ENCODE data around the gene ROR2.

The ROR2 gene

DNA sequence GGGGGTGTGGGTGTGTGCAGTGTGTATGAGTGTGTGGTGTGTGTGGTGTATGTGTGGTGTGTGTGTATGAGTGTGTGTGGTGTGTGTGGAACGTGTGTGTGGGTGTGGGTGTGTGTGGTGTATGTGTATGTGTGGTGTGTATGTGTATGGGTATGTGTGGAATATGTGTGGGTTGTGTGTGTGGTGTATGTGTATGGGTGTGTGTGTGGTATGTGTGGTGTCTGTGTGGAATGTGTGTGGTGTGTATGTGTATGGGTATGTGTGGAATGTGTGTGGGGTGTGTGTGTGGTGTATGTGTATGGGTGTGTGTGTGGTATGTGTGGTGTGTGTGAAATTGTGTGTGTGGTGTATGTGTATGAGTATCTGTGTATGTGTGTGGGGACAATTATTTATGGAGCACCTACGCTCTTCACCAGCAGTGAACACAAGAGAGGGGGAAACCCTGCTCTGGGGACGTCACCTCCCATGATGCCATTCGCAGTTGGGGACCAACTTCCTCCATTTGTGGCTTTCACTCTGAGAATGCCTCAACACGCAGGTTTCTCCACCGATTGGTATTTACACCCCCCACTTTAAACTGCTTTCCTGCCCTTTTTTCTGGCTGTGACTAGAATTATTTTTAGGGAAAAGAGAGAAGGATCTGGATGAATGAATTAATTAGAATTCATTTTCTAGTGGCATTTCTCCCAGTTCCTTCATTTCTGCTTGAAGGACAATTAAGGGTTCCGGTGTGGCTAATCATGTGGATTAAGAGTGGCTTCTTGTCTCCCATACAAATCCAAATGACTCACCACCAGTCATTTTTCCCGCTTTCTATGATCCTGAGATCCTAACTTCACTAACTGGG lies 238.1 kb downstream of the ROR2 start:
- Histone ChIP-seq H3K4me3 (ENCODE audit: low read length) (no peak overlapping the region), H3K9ac (ENCODE audit: low read length) (no peak overlapping the region), H3K27ac (ENCODE audit: low read length) (no peak overlapping the region), H3K9me3 (ENCODE audit: control insufficient read depth, low read depth, low read length) (peaks cover 4% of the 10 kb centered on the region), H3K4me1 (ENCODE audit: control insufficient read depth, low read depth, low read length) (no peaks in the 10 kb centered on the region), H3K36me3 (ENCODE audit: control insufficient read depth, low read depth, low read length) (no peaks in the 10 kb centered on the region), H3K27me3 (ENCODE audit: control insufficient read depth, insufficient read depth, low read length) (no peaks in the 10 kb centered on the region)

DNA sequence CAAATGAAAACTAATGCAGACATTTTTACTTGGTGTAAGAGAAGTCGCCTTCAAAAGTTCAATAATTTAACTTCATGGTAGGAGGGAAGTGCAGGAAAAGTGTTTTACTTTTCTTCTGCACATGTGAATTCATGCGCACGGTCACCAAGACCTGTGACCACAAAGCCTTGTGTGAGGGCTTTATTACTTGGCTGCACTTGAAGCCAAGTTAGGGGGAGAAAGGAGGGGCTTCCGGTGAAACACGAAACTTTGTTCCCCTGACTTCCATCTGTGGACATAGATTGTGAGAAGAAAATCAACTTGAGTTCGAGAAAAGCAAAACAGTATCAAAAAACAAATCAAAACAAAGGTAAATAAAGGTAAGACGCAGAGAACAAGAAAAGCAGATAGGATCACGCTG lies 239.9 kb downstream of the ROR2 start:
- no peak overlapping the region for H3K9ac ChIP-seq (ENCODE audit: low read length)
- no peaks in the 10 kb centered on the region for H3K9me3 ChIP-seq (ENCODE audit: control insufficient read depth, low read depth, low read length)
- no peak overlapping the region for H3K4me3 ChIP-seq (ENCODE audit: low read length)
- H3K27ac ChIP-seq (ENCODE audit: low read length): no peak overlapping the region
- no peaks in the 10 kb centered on the region for H3K36me3 ChIP-seq (ENCODE audit: control insufficient read depth, low read depth, low read length)
- H3K27me3 ChIP-seq (ENCODE audit: control insufficient read depth, insufficient read depth, low read length): no peaks in the 10 kb centered on the region
- H3K4me1 ChIP-seq (ENCODE audit: control insufficient read depth, low read depth, low read length): no peaks in the 10 kb centered on the region

DNA sequence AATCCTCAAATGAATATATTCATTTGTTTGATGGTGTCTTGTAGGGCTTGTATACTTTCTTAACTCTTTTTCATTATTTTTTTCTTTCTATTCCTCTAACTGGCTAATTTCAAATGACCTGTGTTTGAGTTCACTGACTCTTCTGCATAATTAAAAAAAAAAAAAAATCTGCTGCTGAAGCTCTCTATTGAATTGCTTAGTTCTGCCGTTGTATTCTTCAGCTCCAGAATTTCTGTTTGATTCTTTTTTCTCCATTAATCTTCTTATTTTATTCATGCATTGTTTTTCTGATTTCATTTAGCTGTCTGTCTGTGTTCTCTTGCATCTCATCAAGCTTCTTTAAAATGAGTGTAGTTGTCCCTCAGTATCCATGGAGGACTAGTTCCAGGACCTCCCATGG lies 244.6 kb downstream of the ROR2 start:
- H3K9me3 ChIP-seq (ENCODE audit: control insufficient read depth, low read depth, low read length): no peaks in the 10 kb centered on the region
- H3K27me3 ChIP-seq (ENCODE audit: control insufficient read depth, insufficient read depth, low read length): no peaks in the 10 kb centered on the region
- H3K36me3 ChIP-seq (ENCODE audit: control insufficient read depth, low read depth, low read length): no peaks in the 10 kb centered on the region

DNA sequence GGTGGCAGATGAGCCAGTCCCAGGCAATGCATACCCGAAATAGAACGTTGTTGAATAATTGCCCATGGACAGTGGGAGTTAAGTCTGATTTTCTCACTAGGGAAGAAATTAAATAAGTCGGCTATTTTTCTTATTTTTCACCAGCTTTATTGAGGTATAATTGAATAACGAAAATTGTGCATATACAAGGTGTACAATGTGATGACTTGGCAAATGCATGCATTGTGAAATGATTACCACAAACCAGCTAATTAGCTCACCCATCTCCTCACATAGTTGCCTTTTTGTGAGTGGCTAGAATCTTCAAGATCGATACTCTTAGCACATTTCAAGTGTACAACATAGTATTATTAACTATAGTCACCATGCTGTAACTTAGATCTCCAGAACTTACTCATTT lies 249.6 kb downstream of the ROR2 start:
- Histone ChIP-seq H3K36me3 (ENCODE audit: control insufficient read depth, low read depth, low read length) (no peaks in the 10 kb centered on the region), H3K9me3 (ENCODE audit: control insufficient read depth, low read depth, low read length) (no peaks in the 10 kb centered on the region), H3K9ac (ENCODE audit: low read length) (no peak overlapping the region), H3K4me3 (ENCODE audit: low read length) (no peak overlapping the region), H3K4me1 (ENCODE audit: control insufficient read depth, low read depth, low read length) (no peaks in the 10 kb centered on the region), H3K27ac (ENCODE audit: low read length) (no peak overlapping the region), H3K27me3 (ENCODE audit: control insufficient read depth, insufficient read depth, low read length) (no peaks in the 10 kb centered on the region)

More for the DNA sequence above, 244.6 kb downstream of the ROR2 start:
- Histone ChIP-seq H3K27ac (ENCODE audit: low read length) (no peak overlapping the region), H3K9ac (ENCODE audit: low read length) (no peak overlapping the region), H3K4me3 (ENCODE audit: low read length) (no peak overlapping the region), H3K4me1 (ENCODE audit: control insufficient read depth, low read depth, low read length) (no peaks in the 10 kb centered on the region)

DNA sequence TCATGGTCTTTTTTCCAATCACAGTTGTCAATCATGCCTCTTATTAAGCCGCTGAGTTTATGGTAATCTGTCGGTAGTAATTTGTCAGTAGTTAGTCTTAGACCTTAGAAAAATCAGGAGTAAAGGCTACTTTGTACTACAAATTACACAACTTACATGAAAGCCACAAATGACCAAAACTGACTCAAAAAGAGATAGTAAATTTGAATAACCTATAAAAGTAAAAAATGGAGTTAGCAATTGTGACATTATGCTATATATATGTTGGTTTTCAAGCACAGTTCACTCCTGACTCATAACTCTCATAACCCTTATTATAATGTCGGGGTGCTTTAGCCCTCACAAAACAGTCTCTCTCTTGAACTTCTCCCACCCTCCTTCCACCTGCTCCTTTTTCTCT lies 251.8 kb downstream of the ROR2 start:
- no peaks in the 10 kb centered on the region for H3K27me3 ChIP-seq (ENCODE audit: control insufficient read depth, insufficient read depth, low read length)
- no peaks in the 10 kb centered on the region for H3K9me3 ChIP-seq (ENCODE audit: control insufficient read depth, low read depth, low read length)

DNA sequence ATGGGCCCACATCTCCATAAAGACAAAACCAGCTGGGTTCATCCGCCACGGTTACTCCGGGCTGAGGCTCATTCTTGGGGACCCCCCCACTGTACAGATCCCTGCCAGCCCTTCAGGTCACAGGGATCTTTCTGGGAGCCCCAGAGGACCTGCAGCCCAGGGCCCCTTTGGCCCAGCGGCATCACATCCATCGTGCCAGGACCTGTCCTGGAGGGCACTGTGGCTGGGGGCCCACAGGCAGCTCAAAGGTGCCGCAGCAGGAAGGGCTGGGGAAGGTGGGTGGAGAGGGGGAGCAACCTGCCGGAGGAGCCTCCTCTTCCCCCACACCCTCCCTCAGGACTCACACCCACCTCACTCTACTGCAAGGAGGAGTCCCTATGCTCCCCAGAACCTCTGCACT lies 252.8 kb downstream of the ROR2 start:
- no peaks in the 10 kb centered on the region for H3K36me3 ChIP-seq (ENCODE audit: control insufficient read depth, low read depth, low read length)
- no peaks in the 10 kb centered on the region for H3K27me3 ChIP-seq (ENCODE audit: control insufficient read depth, insufficient read depth, low read length)

More for the DNA sequence above, 251.8 kb downstream of the ROR2 start:
- no peaks in the 10 kb centered on the region for H3K36me3 ChIP-seq (ENCODE audit: control insufficient read depth, low read depth, low read length)
- no peak overlapping the region for H3K9ac ChIP-seq (ENCODE audit: low read length)
- H3K4me1 ChIP-seq (ENCODE audit: control insufficient read depth, low read depth, low read length): peaks cover 13% of the 10 kb centered on the region
- no peak overlapping the region for H3K4me3 ChIP-seq (ENCODE audit: low read length)
- no peak overlapping the region for H3K27ac ChIP-seq (ENCODE audit: low read length)

DNA sequence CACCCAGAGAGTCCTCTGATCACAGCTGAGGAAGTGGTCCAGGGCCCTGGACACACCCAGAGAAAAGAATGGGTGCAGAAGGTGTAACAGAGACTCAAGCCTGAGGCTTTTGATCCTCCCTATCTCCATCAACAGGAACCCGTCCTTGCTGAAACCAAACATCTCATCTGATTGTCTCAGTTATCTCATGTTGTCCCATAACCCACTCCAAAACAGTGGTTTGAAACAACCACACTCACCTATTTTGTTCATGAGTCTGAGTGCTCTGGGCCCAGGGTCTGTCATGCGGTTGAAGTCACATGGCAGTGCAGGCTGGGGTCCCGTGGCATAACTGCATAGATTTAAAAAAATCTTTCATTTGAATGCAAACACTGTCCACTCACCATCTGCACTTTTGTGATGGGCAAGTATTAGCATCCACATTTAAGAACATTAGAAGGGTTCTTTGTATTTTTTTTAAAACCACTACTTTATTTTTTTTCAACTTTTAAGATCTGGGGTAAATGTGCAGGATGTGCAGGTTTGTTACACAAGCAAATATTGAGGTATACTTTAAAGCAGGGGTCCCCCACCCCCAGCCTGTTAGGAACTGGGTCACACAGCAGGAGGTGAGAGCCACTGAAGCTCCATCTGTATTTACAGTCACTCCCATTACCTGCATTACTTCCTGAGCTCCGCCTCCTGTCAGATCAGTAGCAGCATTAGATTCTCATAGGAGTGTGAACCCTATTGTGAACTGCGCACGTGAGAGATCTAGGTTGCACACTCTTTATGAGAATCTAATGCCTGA lies 255.8 kb downstream of the ROR2 start:
- no peak overlapping the region for H3K9ac ChIP-seq (ENCODE audit: low read length)
- no peaks in the 10 kb centered on the region for H3K36me3 ChIP-seq (ENCODE audit: control insufficient read depth, low read depth, low read length)
- no peaks in the 10 kb centered on the region for H3K9me3 ChIP-seq (ENCODE audit: control insufficient read depth, low read depth, low read length)
- H3K27me3 ChIP-seq (ENCODE audit: control insufficient read depth, insufficient read depth, low read length): no peaks in the 10 kb centered on the region
- peaks cover 17% of the 10 kb centered on the region for H3K4me1 ChIP-seq (ENCODE audit: control insufficient read depth, low read depth, low read length)
- no peak overlapping the region for H3K4me3 ChIP-seq (ENCODE audit: low read length)
- H3K27ac ChIP-seq (ENCODE audit: low read length): no peak overlapping the region

More for the DNA sequence above, 252.8 kb downstream of the ROR2 start:
- Histone ChIP-seq H3K9ac (ENCODE audit: low read length) (no peak overlapping the region), H3K9me3 (ENCODE audit: control insufficient read depth, low read depth, low read length) (no peaks in the 10 kb centered on the region), H3K4me3 (ENCODE audit: low read length) (no peak overlapping the region), H3K27ac (ENCODE audit: low read length) (no peak overlapping the region), H3K4me1 (ENCODE audit: control insufficient read depth, low read depth, low read length) (peaks cover 17% of the 10 kb centered on the region)

DNA sequence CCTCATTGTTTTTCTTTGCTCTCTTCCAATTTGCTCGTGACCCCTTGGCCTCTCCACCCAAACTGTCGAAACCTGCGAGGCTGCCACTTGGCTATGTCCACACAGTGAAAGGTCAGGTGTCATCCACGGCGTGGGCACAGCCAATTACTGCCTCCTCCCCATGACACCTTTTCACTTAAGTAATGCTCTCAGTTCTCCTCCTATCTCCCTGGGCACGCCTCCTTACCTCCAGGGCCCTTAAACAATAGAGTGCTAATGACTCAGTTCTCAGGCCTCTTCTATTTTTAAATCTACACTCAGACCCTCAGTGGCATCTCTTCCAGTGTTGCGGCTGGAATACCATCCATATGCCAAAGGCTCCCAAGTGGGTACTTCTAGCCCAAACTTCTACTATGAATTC lies 256.8 kb downstream of the ROR2 start:
- Histone ChIP-seq H3K27ac (ENCODE audit: low read length) (no peak overlapping the region), H3K9ac (ENCODE audit: low read length) (no peak overlapping the region), H3K9me3 (ENCODE audit: control insufficient read depth, low read depth, low read length) (no peaks in the 10 kb centered on the region), H3K4me1 (ENCODE audit: control insufficient read depth, low read depth, low read length) (peaks cover 17% of the 10 kb centered on the region), H3K4me3 (ENCODE audit: low read length) (no peak overlapping the region), H3K27me3 (ENCODE audit: control insufficient read depth, insufficient read depth, low read length) (no peaks in the 10 kb centered on the region), H3K36me3 (ENCODE audit: control insufficient read depth, low read depth, low read length) (no peaks in the 10 kb centered on the region)

DNA sequence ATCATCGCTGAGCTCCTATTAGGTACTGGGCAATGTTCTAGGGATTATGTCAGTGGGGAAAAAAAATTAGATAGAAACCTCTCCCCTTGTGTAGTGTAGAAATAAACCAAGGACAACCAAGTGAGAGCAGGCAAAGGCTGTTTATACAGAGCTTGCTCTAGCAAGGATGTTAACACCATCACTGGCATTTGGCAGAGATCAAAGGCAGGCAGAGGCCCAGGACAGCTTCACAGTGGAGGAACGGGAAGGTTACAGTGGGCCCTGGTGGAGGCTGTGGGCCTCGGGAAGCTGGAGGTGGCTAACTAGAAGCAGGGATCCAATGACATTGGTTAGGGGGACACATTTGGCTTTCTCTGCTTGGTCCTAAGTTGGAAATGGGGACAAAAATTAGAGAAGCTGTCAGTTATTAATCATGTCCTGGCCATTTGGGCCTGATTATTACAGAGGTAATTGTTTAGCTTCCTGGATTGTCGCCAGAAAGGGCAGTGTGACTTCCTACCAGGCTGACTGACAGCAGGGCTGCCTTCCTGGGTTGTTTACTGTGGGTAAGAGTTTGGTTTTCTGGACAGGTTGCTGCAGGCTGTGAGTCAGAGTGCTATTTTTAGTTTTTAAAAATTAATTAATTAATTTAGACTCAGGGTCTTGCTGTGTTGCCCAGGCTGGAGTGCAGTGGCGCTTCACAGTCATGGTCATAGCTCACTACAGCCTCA lies 259.3 kb downstream of the ROR2 start:
- Histone ChIP-seq H3K9ac (ENCODE audit: low read length) (no peak overlapping the region), H3K27me3 (ENCODE audit: control insufficient read depth, insufficient read depth, low read length) (no peaks in the 10 kb centered on the region), H3K4me1 (ENCODE audit: control insufficient read depth, low read depth, low read length) (peaks cover 17% of the 10 kb centered on the region), H3K36me3 (ENCODE audit: control insufficient read depth, low read depth, low read length) (no peaks in the 10 kb centered on the region), H3K4me3 (ENCODE audit: low read length) (no peak overlapping the region), H3K27ac (ENCODE audit: low read length) (no peak overlapping the region), H3K9me3 (ENCODE audit: control insufficient read depth, low read depth, low read length) (no peaks in the 10 kb centered on the region)

DNA sequence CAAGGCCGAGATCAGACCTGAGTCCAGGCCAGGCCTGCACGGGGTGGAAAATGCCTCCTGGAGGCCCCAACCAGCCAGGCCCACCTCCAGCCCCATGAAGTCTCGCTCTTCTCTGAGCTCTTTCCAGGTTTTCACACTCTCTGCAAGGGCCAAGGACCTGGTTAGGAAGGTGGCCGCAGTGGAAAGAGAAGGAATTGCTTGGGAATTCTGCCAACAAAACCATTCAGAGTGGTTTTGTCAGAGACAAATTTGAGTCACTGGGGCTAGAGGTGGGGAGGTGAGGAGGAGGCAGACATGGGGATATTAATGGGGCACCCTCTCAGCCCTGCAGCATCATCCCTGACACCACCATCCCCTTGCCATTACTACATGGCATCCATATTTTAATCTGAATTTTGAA lies 261.0 kb downstream of the ROR2 start:
- H3K9me3 ChIP-seq (ENCODE audit: control insufficient read depth, low read depth, low read length): no peaks in the 10 kb centered on the region
- H3K9ac ChIP-seq (ENCODE audit: low read length): no peak overlapping the region
- no peak overlapping the region for H3K4me3 ChIP-seq (ENCODE audit: low read length)
- H3K36me3 ChIP-seq (ENCODE audit: control insufficient read depth, low read depth, low read length): no peaks in the 10 kb centered on the region
- peaks cover 11% of the 10 kb centered on the region for H3K4me1 ChIP-seq (ENCODE audit: control insufficient read depth, low read depth, low read length)
- H3K27ac ChIP-seq (ENCODE audit: low read length): no peak overlapping the region
- no peaks in the 10 kb centered on the region for H3K27me3 ChIP-seq (ENCODE audit: control insufficient read depth, insufficient read depth, low read length)

DNA sequence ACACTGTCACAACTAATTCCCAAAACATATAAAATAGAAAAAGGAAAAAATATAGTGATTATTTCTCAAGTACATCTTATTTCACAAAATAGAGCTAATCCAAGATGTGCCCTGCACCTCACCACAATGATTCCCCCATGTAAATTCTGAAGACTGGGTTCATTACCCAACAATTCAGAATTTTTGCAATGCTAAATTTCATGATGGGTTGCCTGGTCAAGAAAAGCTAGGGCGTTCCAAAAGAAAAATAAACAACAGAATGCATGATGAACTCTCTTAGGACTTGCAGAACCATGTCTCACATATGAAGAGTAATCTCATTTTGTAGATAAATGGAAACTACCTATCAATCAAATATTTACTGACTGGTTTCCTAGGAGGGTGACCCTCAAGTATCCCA lies 266.8 kb downstream of the ROR2 start:
- H3K27ac ChIP-seq (ENCODE audit: low read length): no peak overlapping the region
- no peak overlapping the region for H3K9ac ChIP-seq (ENCODE audit: low read length)
- no peak overlapping the region for H3K4me3 ChIP-seq (ENCODE audit: low read length)
- H3K27me3 ChIP-seq (ENCODE audit: control insufficient read depth, insufficient read depth, low read length): no peaks in the 10 kb centered on the region
- H3K4me1 ChIP-seq (ENCODE audit: control insufficient read depth, low read depth, low read length): no peaks in the 10 kb centered on the region
- no peaks in the 10 kb centered on the region for H3K36me3 ChIP-seq (ENCODE audit: control insufficient read depth, low read depth, low read length)
- no peaks in the 10 kb centered on the region for H3K9me3 ChIP-seq (ENCODE audit: control insufficient read depth, low read depth, low read length)
